Measurements from ENCODE around the gene ZSCAN5A.

Gene ZSCAN5A

GRCh38 chr19:56314381-56315076 is at the start of gene ZSCAN5A:
TSS of gene ZSCAN5A (minus strand) at chr19:56314839. CDS start at chr19:56225046, 89,793 bp downstream.
- no peak for TF ChIP-seq CTCF (IDR thresholded peaks at IDR 0.05; ENCODE audit: control extremely low read depth, extremely low read depth, low read depth, missing control alignments)
- peak; percentile 95 for DNase-seq (ENCODE audit: extremely low spot score)
- POLR2A ChIA-PET = interaction anchor here (0.6 to 0.7 kb wide), 3 partner anchors 16 to 174 kb away, joined by 3 to 7 read pairs (median 7); no protein-coding TSS in a partner anchor
- CTCF ChIA-PET = interaction anchor here (0.5 to 3.5 kb wide), 6 partner anchors 11 to 248 kb away, joined by 3 to 26 read pairs (median 3); no protein-coding TSS in a partner anchor

- ChIA-PET CTCF (interaction anchor here (3.8 kb wide), 1 partner anchor 12 kb away, joined by 15 read pairs; no protein-coding TSS in a partner anchor), POLR2A (no interaction called here)
- TF ChIP-seq CTCF (IDR thresholded peaks at IDR 0.05; ENCODE audit: control extremely low read depth, extremely low read depth, low read depth, missing control alignments) = no peak
- DNase-seq (ENCODE audit: extremely low spot score) = no peak
These were observed 46.2 kb upstream of the ZSCAN5A start for GRCh38 chr19:56360841-56361240.

DNA sequence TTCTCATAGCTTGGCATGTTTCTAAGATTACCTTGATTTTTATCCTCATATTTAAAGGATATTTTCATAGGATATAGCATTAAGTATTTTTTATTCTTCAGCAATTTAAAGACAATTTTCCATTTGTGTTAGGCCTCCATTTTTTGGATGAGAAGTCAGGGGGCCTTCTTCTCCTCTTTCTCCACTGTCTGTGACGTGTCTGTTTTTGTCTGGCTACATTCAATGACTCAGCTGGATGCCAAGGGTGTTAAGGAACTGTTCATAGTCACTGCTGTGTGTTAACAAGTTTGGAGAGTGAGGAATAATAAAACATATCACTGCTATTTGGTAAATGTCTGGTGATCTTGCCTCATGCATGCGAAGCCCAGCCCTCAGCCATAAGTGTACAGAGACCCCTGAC is 42.3 kb upstream of the ZSCAN5A start:
- ChIA-PET POLR2A (no interaction called here), CTCF (interaction anchor here (1.3 kb wide), 1 partner anchor 9 kb away, joined by 4 read pairs; no protein-coding TSS in a partner anchor)
- DNase-seq (ENCODE audit: extremely low spot score) = no peak
- no peak for TF ChIP-seq CTCF (IDR thresholded peaks at IDR 0.05; ENCODE audit: control extremely low read depth, extremely low read depth, low read depth, missing control alignments)

DNA sequence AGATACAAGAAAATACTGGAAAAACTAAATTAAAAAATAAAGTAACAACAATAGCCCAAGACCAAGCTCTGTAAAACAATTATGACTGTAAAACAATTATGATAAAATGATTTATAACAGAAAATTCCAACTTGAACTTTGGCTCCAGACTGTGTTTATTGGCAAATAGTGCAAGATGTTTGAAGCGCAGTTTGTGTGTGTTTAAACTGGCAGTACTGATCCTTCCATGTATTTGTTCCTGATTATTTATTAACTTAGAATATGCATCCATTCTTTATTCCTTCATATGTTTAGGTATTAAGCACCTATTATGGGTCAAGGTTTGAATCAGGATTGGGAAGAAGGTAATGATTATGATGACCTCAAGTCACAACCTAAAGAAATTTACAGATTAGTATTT is 40.9 kb upstream of the ZSCAN5A start:
- TF ChIP-seq CTCF (IDR thresholded peaks at IDR 0.05; ENCODE audit: control extremely low read depth, extremely low read depth, low read depth, missing control alignments) = no peak
- ChIA-PET CTCF (interaction anchor here (1.4 kb wide), 1 partner anchor 9 kb away, joined by 4 read pairs; no protein-coding TSS in a partner anchor), POLR2A (no interaction called here)
- no peak for DNase-seq (ENCODE audit: extremely low spot score)

GRCh38 chr19:56351208-56351607 is 36.6 kb upstream of the ZSCAN5A start:
- CTCF ChIA-PET = interaction anchor here (0.6 to 4.0 kb wide), 5 partner anchors 9 to 285 kb away, joined by 3 to 15 read pairs (median 3); no protein-coding TSS in a partner anchor
- POLR2A ChIA-PET = no interaction called here
- no peak for TF ChIP-seq CTCF (IDR thresholded peaks at IDR 0.05; ENCODE audit: control extremely low read depth, extremely low read depth, low read depth, missing control alignments)
- DNase-seq (ENCODE audit: extremely low spot score) = no peak

DNA sequence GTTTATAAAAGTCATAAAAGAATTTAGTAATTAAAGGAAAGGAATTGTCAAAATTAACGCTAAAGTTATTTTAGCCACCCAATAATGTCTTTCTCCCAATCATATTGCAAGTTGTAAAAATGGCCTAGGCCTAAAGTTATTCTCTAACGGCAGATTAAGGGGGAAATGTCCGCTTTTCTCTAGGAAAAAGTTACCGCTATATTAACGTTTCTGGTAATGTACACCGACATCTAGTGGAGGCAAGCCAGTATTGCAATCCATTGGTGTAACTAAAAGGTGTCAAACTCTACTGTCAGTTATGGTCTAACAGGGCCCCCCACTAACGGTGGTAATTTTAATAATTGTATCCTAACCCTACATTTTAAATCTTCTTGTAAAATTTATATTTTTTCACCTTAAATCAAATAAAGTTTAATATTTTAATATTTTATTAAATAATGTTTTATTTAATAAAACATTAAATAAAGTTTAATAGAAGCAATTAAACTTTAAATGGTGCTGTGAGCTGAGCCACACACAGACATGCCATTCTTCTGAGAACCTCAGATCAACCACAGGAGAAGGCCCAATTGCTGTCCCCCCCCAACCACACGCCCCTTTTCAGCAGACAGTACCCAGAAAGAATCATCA is 35.9 kb upstream of the ZSCAN5A start:
- peak; percentile 82 for TF ChIP-seq CTCF (IDR thresholded peaks at IDR 0.05; ENCODE audit: control extremely low read depth, extremely low read depth, low read depth, missing control alignments)
- peak; percentile 37 for DNase-seq (ENCODE audit: extremely low spot score)
- CTCF ChIA-PET = interaction anchor here (1.0 to 4.0 kb wide), 4 partner anchors 10 to 284 kb away, joined by 3 to 15 read pairs (median 5); no protein-coding TSS in a partner anchor
- POLR2A ChIA-PET = no interaction called here
